Astrocyte of the cerebellum (primary cell): ENCODE measurements around the gene SIN3B.

Source experiments
- DNase-seq: peaks from one replicate; pipeline ENCODE4 v3.0.0-alpha.2; 2011; ENCODE audit warnings: low read depth
- H3K4me3 ChIP-seq: 2 replicates; pipeline ENCODE4 v1.5.1; 2011; ENCODE audit warnings: mild to moderate bottlenecking, low read depth, low read length, moderate library complexity
- in situ Hi-C: cut with HindIII; loops from 2 replicates; pipeline ENCODE4 v1.10.0; 2017; ENCODE audit warnings: low sequenced_read_pairs
- TF ChIP-seq, protein P1 (sequence below): IDR thresholded peaks from 2 replicates; pipeline ENCODE4 v1.5.1; 2012; ENCODE audit warnings: low read length, low read depth, moderate library complexity, mild to moderate bottlenecking; ENCODE audit errors: missing control alignments

The SIN3B gene

DNA sequence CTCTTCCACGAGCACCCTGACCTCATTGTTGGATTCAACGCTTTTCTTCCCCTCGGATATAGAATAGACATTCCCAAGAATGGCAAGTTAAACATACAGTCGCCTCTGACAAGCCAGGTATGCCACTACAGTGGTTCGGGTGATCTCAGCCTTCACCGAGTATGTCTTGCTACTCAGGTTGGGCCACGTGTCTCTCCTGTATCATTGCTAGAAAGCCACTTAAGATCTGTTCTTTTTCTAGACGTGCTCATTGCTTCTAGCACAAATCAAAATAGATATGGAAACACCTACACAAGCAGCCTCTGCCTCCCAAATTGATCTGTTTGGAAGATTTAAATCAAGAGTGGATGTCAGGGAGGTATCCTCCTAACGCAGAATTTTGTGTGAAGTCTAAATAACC is 2.3 kb downstream of the SIN3B start:
- DNase-seq = no peak
- TF ChIP-seq, protein P1, sequence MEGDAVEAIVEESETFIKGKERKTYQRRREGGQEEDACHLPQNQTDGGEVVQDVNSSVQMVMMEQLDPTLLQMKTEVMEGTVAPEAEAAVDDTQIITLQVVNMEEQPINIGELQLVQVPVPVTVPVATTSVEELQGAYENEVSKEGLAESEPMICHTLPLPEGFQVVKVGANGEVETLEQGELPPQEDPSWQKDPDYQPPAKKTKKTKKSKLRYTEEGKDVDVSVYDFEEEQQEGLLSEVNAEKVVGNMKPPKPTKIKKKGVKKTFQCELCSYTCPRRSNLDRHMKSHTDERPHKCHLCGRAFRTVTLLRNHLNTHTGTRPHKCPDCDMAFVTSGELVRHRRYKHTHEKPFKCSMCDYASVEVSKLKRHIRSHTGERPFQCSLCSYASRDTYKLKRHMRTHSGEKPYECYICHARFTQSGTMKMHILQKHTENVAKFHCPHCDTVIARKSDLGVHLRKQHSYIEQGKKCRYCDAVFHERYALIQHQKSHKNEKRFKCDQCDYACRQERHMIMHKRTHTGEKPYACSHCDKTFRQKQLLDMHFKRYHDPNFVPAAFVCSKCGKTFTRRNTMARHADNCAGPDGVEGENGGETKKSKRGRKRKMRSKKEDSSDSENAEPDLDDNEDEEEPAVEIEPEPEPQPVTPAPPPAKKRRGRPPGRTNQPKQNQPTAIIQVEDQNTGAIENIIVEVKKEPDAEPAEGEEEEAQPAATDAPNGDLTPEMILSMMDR = no peak
- H3K4me3 ChIP-seq = no peak overlapping the region
- in situ Hi-C loops = no loop called here

DNA sequence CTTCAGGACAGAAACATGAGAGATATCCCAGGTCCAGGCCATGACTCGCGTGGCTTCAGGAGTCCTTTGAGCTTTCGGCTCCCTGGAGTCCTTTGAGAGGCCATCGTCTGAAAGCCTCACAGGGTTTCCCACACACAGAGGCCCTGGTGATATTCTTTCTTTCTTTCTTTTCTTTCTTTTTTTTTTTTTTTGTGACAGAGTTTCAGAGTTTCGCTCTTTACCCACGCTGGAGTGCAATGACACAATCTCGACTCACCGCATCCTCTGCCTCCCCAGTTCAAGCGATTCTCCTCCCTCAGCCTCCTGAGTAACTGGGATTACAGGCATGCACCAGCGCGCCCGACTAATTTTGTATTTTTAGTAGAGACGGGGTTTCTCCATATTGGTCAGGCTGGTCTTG is 5.5 kb downstream of the SIN3B start:
- in situ Hi-C loops = no loop called here
- no peak for DNase-seq

DNA sequence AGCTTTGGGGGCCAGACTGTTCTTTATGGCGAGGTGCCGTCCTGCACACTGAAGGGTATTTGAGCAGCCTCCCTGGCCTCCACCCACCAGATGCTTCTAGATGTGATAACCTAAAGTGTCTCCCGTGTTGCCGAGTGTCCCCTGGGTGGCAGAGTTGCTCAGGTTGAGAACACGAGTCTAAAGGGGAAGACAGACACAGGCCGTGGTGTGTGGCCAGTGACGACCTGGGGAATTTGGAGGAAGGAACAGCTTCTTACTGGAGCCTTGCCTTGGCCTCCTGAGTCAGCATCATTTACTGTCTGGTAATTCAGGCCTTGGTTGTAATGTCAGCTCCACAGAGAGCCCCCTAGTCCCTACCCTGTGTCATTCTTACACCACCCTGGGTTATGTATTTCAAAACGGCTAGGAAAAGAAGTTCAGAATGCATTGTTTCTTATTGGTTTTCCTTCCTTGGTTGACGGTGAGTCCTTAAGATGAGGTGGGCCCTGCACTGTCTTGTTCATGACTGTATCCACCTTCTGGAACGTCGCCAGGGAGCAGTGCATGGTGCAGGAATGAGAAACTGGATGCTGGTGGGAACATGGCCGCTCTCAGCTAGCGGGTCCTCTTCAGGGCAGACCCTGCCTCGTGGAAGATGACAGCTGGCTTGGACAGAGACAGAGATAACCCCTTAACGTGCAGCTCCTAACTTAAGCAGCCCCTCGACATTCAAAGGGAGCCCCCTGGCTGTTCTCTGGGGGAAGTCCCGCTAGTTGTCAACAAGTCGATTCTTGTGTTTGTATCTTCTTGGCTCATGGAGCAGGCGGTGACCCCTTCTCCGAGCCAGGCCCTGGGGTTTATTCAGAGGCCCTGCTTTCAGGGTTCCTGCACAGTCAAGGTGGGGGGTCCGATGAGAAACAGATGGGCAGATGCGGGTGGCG is 7.2 kb downstream of the SIN3B start:
- DNase-seq = no peak
- TF ChIP-seq, protein P1 = no peak
- H3K4me3 ChIP-seq = no peak overlapping the region
- in situ Hi-C loops = no loop called here

More for the DNA sequence above, 5.5 kb downstream of the SIN3B start:
- TF ChIP-seq, protein P1 = no peak
- H3K4me3 ChIP-seq = no peak overlapping the region

DNA sequence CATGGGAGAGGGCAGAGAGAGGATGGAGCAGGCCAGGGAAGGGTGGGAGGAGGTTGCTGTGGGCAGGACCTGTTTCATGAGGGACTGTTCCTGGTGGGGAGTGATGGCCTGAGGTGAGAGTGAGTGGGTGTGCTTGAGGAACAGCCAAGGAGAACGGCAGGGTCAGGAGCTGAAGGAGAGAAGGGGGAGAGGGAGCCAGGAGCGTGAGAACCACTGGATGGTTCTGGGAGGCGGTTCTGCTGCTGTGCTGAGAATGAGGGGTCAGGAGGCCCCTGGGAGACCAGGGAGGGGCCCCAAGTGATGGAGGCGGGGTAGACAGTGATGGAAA is 7.8 kb downstream of the SIN3B start:
- no peak for DNase-seq
- TF ChIP-seq, protein P1 = no peak
- H3K4me3 ChIP-seq = no peak overlapping the region
- in situ Hi-C loops = no loop called here

DNA sequence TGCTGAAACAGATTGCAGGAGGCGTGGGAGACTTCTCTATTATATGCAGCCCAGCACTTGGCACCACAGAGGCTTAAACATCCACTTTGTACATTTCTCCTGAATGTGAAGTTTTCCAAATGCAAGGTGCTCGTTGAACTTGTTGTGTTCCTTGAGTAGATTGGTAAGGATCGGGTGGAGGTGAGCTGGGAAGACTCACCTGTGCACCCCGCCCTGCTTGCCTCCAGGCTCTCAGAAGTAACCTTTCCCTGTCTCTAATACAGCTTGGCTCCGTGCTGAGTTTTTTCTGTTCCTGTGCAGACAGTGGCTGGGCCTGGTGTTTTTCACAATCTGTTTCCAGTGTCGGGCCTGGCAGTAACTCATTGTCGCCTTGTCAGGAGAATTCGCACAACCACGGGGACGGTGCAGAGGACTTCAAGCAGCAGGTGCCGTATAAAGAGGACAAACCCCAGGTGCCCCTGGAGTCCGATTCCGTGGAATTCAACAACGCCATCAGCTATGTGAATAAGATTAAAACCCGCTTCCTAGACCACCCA is 12.3 kb downstream of the SIN3B start:
- in situ Hi-C loops = no loop called here
- DNase-seq = no peak
- no peak overlapping the region for H3K4me3 ChIP-seq
- TF ChIP-seq, protein P1 = no peak

DNA sequence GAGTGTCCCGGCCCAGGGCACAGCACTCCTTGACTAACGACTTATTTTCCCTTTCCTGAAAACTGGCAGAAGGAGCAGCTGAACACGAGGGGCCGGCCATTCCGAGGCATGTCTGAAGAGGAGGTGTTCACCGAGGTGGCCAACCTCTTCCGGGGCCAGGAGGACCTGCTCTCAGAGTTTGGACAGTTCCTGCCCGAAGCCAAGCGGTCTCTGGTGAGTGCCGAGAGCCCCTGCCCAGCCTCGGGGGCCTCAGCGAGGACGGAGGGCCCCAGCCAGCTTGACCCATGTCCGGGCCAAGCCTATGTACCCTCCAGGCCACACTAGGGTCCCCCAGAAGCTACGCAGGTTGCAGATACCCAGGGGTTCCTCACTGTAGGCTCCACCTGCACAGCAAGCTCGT is 17.7 kb downstream of the SIN3B start:
- in situ Hi-C loops = no loop called here
- TF ChIP-seq, protein P1 = no peak
- H3K4me3 ChIP-seq = no peak overlapping the region

More for the DNA sequence above, 17.7 kb downstream of the SIN3B start:
- no peak for DNase-seq
